Activated CD4-positive, CD25-positive, alpha-beta regulatory T cell treated with anti-CD3 and anti-CD28 coated beads, Interleukin-2, amount 50 U/mL, for 16 hours (primary cell): Measurements from ENCODE around the gene TMTC2.
A peak's percentile ranks its signal among the peaks of the same experiment; 100 is the strongest.

Experiments
- DNase-seq: peaks from one replicate; pipeline ENCODE4 v3.0.0-alpha.2; 2020; ENCODE audit warnings: low read depth, low spot score

TMTC2 gene

GRCh38 chr12:82682326-82682725 lies 4.4 kb upstream of the TMTC2 start:
- DNase-seq, result no peak

- DNase-seq, result no peak
Observed at GRCh38 chr12:82682851-82683261, 3.9 kb upstream of the TMTC2 start.

GRCh38 chr12:82685790-82686167 lies 927 bp upstream of the TMTC2 start:
- DNase-seq, result peak; percentile 88

GRCh38 chr12:82687021-82688011 lies 610 bp downstream of the TMTC2 start:
- DNase-seq, result peak; percentile 14

GRCh38 chr12:82688035-82688501 lies 1.4 kb downstream of the TMTC2 start:
- no peak for DNase-seq

GRCh38 chr12:82688596-82688995 lies 1.9 kb downstream of the TMTC2 start:
- DNase-seq, result no peak

GRCh38 chr12:82690006-82690405 lies 3.3 kb downstream of the TMTC2 start:
- no peak for DNase-seq

GRCh38 chr12:82691513-82691912 lies 4.8 kb downstream of the TMTC2 start:
- no peak for DNase-seq

GRCh38 chr12:82694276-82694675 lies 7.6 kb downstream of the TMTC2 start:
- DNase-seq, result no peak

GRCh38 chr12:82694970-82695369 lies 8.3 kb downstream of the TMTC2 start:
- DNase-seq, result no peak

GRCh38 chr12:82695531-82695930 lies 8.8 kb downstream of the TMTC2 start:
- DNase-seq, result no peak

GRCh38 chr12:82696543-82696942 lies 9.8 kb downstream of the TMTC2 start:
- no peak for DNase-seq

- DNase-seq, result no peak
Observed at GRCh38 chr12:82698708-82699564, 12.2 kb downstream of the TMTC2 start.

GRCh38 chr12:82705774-82706173 lies 19.1 kb downstream of the TMTC2 start:
- DNase-seq, result no peak

- DNase-seq, result no peak
Observed at GRCh38 chr12:82708061-82708879, 21.6 kb downstream of the TMTC2 start.

- DNase-seq, result no peak
Observed at GRCh38 chr12:82709794-82710355, 23.2 kb downstream of the TMTC2 start.

GRCh38 chr12:82710741-82711140 lies 24.0 kb downstream of the TMTC2 start:
- no peak for DNase-seq

GRCh38 chr12:82714427-82714826 lies 27.7 kb downstream of the TMTC2 start:
- DNase-seq, result no peak

- no peak for DNase-seq
Observed at GRCh38 chr12:82721726-82722125, 35.0 kb downstream of the TMTC2 start.

- DNase-seq, result no peak
Observed at GRCh38 chr12:82723093-82723492, 36.4 kb downstream of the TMTC2 start.

- DNase-seq, result no peak
Observed at GRCh38 chr12:82723891-82724290, 37.2 kb downstream of the TMTC2 start.
